Mucosa of stomach (tissue), 1 donor: ENCODE measurements around the gene GUCD1.

ENCODE experiments used
- H3K27me3 ChIP-seq: one replicate; pipeline ENCODE4 v1.7.0; 2013; ENCODE audit warnings: mild to moderate bottlenecking, low read length; ENCODE audit not compliant: control insufficient read depth, insufficient read depth
- H3K36me3 ChIP-seq: one replicate; pipeline ENCODE4 v1.7.0; 2013; ENCODE audit warnings: low read length; ENCODE audit not compliant: control insufficient read depth, insufficient read depth
- H3K4me1 ChIP-seq: one replicate; pipeline ENCODE4 v1.7.0; 2013; ENCODE audit warnings: mild to moderate bottlenecking, low read length; ENCODE audit not compliant: control insufficient read depth, insufficient read depth
- H3K4me3 ChIP-seq: one replicate; pipeline ENCODE4 v1.7.0; 2013; ENCODE audit warnings: low read length
- H3K9ac ChIP-seq: one replicate; pipeline ENCODE4 v1.7.0; 2013; ENCODE audit warnings: mild to moderate bottlenecking, low read length, moderate library complexity
- H3K9me3 ChIP-seq: one replicate; pipeline ENCODE4 v1.7.0; 2013; ENCODE audit warnings: mild to moderate bottlenecking, low read length, moderate library complexity; ENCODE audit not compliant: control insufficient read depth
- donor health status: Pancreatic carcinoma.

GUCD1 gene

DNA sequence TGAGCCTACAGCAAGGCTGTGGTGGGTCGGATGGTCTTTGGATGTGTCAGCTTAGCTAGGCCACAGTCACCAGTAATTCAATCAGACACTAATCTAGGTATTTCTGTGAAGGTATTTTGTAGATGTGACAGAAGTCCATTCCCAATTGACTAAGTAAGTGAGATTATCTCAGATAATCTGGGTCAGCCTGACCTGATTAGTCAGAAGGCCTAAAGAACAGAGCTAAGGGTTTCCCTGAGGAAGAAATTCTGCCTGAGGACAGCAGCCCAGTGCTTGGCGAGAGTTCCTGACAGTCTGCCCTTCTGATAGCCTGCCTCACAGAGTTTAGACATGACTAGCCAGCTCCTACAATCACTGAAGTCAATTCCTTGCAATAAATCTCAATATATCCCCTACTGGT is 28.7 kb downstream of the GUCD1 start:
- peaks cover 17% of the 10 kb centered on the region for H3K4me1 ChIP-seq
- H3K9ac ChIP-seq: no peak overlapping the region
- H3K36me3 ChIP-seq: no peaks in the 10 kb centered on the region
- H3K9me3 ChIP-seq: no peaks in the 10 kb centered on the region
- H3K27me3 ChIP-seq: no peaks in the 10 kb centered on the region
- no peak overlapping the region for H3K4me3 ChIP-seq

DNA sequence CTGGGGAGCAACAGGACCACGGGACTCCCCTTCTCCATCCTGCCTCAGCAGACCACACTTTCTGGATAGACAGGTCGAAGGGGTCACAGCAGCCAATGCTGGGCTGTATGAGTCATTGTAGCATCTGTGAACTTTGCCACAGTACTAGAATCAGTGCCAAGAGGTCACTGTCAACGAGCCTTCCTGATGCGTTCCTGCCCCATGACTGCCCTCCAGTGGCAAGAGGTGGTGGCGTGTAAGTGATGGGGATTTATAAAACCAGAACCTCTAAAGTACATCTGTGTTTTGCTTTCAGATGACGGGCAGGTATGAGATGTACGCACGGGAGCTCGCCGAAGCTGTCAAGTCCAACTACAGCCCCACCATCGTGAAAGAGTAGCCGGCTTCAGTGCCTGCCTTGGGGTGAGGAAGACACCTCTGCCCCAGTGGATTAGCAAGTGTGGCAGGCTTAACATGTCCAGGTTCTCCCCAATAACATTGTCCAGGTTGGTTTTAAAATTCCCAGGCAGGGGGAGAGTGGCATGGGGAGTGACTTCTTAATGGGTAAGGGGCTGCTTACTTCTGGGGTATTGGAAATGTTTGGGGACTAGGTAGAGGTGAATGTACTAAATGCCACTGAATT is 29.4 kb downstream of the GUCD1 start:
- H3K9me3 ChIP-seq: no peaks in the 10 kb centered on the region
- H3K4me1 ChIP-seq: peaks cover 17% of the 10 kb centered on the region
- H3K4me3 ChIP-seq: no peak overlapping the region
- no peaks in the 10 kb centered on the region for H3K27me3 ChIP-seq
- no peak overlapping the region for H3K9ac ChIP-seq
- H3K36me3 ChIP-seq: no peaks in the 10 kb centered on the region

DNA sequence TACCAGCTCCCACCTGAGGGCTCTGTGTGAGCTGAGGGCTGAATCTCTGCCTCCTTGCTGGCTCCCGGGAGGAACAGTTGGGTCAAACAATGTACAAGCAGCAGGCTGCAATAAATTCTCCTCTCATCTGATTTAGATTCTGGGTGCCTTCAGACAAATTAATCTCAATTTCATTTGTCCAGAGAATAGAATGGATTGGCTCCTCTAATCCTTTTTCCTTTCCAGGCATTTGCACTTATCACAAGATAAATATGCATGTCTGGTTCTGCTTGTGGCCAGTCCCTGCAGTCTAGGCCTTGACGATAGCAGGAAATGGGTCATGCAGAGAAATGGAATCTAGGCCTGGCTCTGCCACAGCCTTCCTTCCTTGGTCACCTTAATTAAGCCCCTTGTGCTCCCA is 31.1 kb downstream of the GUCD1 start:
- H3K36me3 ChIP-seq: no peaks in the 10 kb centered on the region
- no peak overlapping the region for H3K9ac ChIP-seq
- no peaks in the 10 kb centered on the region for H3K27me3 ChIP-seq
- H3K9me3 ChIP-seq: no peaks in the 10 kb centered on the region
- no peak overlapping the region for H3K4me3 ChIP-seq
- peaks cover 17% of the 10 kb centered on the region for H3K4me1 ChIP-seq

DNA sequence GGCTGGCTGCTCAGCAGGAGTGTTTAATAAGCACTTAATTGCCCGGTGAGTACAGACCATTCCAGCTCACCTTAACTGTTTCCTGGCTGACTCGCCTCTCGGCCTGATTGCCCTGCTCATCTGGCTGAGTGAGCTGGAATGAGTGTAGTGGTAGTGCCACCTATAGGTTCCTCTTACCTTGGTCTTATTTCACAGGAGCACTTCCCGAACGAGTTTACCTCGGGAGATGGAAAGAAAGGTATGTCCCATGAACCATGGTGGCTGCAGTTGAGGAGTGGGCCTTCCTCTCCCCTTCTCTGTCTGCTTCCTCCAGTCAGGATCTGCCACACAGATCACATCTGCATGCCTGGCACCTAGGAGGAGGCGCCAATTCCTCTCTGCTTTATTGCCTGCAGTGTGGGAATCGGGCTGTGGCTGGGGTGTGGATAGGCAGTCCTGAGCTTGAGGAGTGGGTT is 33.1 kb downstream of the GUCD1 start:
- Histone ChIP-seq H3K4me3 (no peak overlapping the region), H3K36me3 (no peaks in the 10 kb centered on the region), H3K9ac (no peak overlapping the region), H3K27me3 (no peaks in the 10 kb centered on the region), H3K9me3 (no peaks in the 10 kb centered on the region), H3K4me1 (peaks cover 17% of the 10 kb centered on the region)

DNA sequence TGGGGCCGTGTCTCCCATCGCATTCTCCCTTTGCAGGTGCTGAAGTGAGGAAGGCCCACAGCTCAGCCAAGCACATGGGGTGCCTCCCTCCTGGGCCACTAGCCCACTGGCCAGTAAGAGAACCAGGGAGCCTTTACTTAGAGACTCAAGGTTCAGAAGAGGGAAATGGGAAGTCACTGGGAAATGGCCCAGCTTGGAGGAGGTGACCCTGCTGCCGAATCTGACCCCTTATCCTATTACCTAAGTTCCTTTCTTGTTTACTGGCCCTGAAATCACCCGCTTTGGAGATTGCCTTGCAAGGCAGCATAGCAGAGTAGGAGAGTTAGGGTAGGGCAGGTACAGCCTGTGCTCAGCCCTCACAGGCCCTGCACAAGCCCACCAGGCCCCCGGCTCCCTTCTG is 35.4 kb downstream of the GUCD1 start:
- no peak overlapping the region for H3K9ac ChIP-seq
- H3K36me3 ChIP-seq: no peaks in the 10 kb centered on the region
- H3K27me3 ChIP-seq: peaks cover 6% of the 10 kb centered on the region
- H3K9me3 ChIP-seq: no peaks in the 10 kb centered on the region
- peaks cover 20% of the 10 kb centered on the region for H3K4me1 ChIP-seq
- no peak overlapping the region for H3K4me3 ChIP-seq

DNA sequence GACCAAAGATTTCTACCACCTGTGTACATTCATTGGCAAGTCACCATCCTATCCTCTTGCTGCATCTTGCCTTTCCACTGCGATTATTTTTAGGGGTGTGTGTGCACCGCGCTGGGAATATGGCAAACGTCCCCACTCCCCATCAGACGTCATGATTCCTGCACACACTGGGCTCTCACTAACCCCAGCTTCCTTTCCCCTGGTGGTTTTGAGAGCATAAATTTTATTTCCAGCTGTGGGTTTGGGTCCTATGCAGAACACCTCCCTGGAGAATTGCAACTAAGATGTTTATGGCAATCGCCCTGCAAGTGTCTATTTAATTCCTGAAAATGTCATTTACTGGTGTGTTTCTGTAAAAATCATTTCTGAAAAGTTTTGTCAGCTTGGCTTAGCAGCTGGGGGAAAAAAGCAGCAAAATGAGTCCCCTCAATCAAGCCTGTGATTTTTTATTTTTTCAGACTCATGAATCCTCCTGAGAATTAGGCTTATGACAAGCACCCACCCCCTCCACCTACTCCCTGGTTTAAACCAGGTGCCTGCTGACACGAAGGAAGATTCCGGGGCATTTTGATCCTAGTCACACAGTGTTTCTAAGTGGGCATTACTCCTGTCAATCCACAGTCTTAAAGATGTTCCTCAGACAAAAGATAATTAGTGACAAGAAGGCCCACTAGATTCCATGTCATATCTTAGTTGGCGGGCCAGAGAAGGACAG is 36.0 kb downstream of the GUCD1 start:
- Histone ChIP-seq H3K4me3 (no peak overlapping the region), H3K27me3 (peaks cover 7% of the 10 kb centered on the region), H3K9me3 (no peaks in the 10 kb centered on the region), H3K9ac (no peak overlapping the region), H3K36me3 (no peaks in the 10 kb centered on the region), H3K4me1 (peaks cover 21% of the 10 kb centered on the region)

DNA sequence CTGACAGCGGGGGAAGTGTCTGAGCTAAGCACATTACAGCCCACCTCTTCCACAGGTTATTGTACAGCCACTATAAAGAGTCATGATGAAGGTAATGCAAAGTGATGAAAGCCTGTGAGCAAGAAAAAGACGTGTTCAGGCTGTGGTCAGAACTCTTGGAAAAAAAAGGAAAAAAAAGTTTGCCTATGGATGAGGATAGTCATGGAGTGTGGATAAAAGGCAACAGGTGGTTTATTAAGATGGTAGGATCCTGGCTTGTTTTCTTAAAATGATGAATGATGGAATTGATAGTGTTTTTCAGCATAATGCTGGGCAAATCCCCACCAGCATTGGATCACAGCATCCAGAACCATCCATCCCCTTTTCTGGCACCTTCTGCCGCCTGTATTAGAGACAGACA is 36.7 kb downstream of the GUCD1 start:
- no peak overlapping the region for H3K9ac ChIP-seq
- no peaks in the 10 kb centered on the region for H3K9me3 ChIP-seq
- H3K4me3 ChIP-seq: no peak overlapping the region
- H3K27me3 ChIP-seq: peaks cover 7% of the 10 kb centered on the region
- no peaks in the 10 kb centered on the region for H3K36me3 ChIP-seq
- peaks cover 21% of the 10 kb centered on the region for H3K4me1 ChIP-seq

DNA sequence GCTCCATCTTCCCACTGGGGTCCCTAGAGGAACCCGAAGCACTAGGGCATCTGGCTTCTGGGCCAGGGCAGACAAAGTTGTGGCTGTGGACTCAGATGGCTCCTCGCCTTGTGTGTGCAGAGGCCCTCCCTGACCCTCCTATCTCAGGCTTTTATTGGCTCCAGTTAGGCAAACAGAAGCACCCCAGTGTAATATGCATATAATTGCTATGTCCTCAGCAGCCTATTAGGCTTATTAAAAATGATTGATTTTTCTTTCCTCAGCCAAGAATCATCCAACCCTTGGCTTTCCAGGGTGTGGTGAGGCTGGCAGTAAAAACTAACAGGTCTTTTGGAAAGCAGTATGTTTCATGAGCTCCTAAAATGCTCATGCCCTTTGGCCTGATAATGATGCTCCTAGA is 37.5 kb downstream of the GUCD1 start:
- Histone ChIP-seq H3K4me3 (no peak overlapping the region), H3K9ac (no peak overlapping the region), H3K9me3 (no peaks in the 10 kb centered on the region), H3K4me1 (peaks cover 21% of the 10 kb centered on the region), H3K36me3 (no peaks in the 10 kb centered on the region), H3K27me3 (peaks cover 7% of the 10 kb centered on the region)

DNA sequence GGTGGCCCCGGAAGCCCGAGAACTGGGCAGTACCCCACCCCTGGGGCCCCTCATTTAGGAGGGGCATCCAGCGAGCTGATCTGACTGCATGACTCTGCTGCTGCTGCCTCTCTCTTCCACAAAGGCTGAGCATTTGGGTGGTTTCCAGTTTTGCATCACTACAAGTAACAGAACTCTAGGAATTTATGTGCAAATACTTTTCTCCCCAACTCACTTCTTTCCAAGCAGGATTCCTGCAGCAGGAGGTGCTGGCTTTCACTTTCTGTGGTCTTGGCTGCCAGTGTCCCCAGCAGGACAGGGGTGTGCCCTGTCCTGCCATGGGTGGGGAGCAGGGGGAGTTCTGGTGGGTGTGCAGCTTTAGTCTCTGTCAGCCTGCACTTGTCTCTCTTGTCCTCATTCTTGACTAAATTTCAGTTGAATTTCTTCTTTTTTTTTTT is 38.6 kb downstream of the GUCD1 start:
- Histone ChIP-seq H3K9me3 (no peaks in the 10 kb centered on the region), H3K9ac (no peak overlapping the region), H3K4me1 (peaks cover 21% of the 10 kb centered on the region), H3K4me3 (no peak overlapping the region), H3K36me3 (no peaks in the 10 kb centered on the region), H3K27me3 (peaks cover 7% of the 10 kb centered on the region)

DNA sequence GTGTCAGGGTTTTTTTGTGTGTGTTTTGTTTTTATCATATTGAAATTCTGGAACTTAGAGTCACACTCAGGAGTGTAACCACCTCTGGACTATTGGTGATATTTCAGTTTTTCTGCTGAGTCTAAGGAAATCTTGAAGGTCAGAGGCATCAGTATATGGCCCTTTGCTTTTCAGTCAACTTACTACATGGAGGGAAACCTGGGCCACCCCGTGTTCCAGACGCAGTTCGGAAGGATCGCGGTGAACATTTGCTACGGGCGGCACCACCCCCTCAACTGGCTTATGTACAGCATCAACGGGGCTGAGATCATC is 40.0 kb downstream of the GUCD1 start:
- Histone ChIP-seq H3K27me3 (peaks cover 7% of the 10 kb centered on the region), H3K36me3 (no peaks in the 10 kb centered on the region), H3K9me3 (no peaks in the 10 kb centered on the region), H3K9ac (no peak overlapping the region), H3K4me1 (peaks cover 32% of the 10 kb centered on the region), H3K4me3 (no peak overlapping the region)

DNA sequence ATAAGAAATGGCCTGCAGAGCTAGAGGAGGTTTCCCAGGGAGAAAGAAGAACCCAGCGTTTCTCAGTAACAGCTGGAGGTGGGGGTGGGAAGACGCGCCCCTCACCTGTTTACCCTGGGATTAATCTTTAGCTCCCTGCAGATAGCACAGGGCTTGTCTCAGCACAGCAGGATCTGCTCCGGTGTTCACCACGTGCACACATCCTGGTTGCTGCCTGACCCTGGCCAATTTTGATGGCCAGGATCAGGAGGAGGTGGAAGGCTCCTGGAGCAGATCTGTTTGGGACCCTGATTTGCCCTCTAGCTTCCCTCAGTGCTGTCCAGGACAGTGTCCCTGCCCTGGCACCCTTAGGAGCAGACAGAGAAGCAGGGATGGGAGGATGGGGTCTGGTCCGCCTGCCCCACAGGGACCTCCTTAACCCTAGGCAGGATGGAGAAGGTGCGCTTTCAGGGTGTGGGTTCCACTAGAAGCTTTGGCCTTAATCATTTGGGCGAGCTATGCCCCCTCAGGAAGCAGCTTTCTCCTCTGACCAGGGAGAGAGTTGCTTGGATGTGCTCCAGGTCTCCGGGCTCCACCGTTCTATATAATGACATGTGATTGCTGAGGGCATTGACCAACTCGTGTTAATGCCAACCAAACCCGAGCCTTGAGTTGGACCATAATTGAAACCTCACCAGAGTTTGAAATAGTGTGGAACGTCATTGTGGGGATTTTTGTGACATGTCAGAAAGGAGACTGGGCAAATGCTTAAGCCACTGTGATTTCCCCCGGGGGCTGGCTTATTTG is 40.5 kb downstream of the GUCD1 start:
- H3K36me3 ChIP-seq: no peaks in the 10 kb centered on the region
- peaks cover 32% of the 10 kb centered on the region for H3K4me1 ChIP-seq
- H3K27me3 ChIP-seq: peaks cover 7% of the 10 kb centered on the region
- no peak overlapping the region for H3K4me3 ChIP-seq
- H3K9me3 ChIP-seq: no peaks in the 10 kb centered on the region
- no peak overlapping the region for H3K9ac ChIP-seq
